ENCODE measurements around the gene SEC11A.

Gene SEC11A

GRCh38 chr15:84703808-84704207 is 12.1 kb downstream of the SEC11A start:
- TF ChIP-seq SIN3A (IDR thresholded peaks at IDR 0.05; ENCODE audit: borderline replicate concordance, insufficient read depth, low read length) (no peak), TAF1 (IDR thresholded peaks at IDR 0.05; ENCODE audit: borderline replicate concordance, insufficient read depth, low read length) (no peak), FOXP2 (optimal IDR thresholded peaks at IDR 0.05; ENCODE audit: borderline replicate concordance, extremely low read depth, extremely low read length, insufficient read depth) (no peak), POLR2AphosphoS5 (IDR thresholded peaks at IDR 0.05; ENCODE audit: low read depth, low read length) (no peak)
- TF ChIP-seq, protein P1, sequence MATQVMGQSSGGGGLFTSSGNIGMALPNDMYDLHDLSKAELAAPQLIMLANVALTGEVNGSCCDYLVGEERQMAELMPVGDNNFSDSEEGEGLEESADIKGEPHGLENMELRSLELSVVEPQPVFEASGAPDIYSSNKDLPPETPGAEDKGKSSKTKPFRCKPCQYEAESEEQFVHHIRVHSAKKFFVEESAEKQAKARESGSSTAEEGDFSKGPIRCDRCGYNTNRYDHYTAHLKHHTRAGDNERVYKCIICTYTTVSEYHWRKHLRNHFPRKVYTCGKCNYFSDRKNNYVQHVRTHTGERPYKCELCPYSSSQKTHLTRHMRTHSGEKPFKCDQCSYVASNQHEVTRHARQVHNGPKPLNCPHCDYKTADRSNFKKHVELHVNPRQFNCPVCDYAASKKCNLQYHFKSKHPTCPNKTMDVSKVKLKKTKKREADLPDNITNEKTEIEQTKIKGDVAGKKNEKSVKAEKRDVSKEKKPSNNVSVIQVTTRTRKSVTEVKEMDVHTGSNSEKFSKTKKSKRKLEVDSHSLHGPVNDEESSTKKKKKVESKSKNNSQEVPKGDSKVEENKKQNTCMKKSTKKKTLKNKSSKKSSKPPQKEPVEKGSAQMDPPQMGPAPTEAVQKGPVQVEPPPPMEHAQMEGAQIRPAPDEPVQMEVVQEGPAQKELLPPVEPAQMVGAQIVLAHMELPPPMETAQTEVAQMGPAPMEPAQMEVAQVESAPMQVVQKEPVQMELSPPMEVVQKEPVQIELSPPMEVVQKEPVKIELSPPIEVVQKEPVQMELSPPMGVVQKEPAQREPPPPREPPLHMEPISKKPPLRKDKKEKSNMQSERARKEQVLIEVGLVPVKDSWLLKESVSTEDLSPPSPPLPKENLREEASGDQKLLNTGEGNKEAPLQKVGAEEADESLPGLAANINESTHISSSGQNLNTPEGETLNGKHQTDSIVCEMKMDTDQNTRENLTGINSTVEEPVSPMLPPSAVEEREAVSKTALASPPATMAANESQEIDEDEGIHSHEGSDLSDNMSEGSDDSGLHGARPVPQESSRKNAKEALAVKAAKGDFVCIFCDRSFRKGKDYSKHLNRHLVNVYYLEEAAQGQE (IDR thresholded peaks at IDR 0.05; ENCODE audit: insufficient read depth in 1 of 2, low read depth in 2 of 2, low read length in 2 of 2) = no peak

- no peak for TF ChIP-seq FOXP2 (optimal IDR thresholded peaks at IDR 0.05; ENCODE audit: borderline replicate concordance, extremely low read depth, extremely low read length, insufficient read depth)
- TF ChIP-seq TAF1 (IDR thresholded peaks at IDR 0.05; ENCODE audit: borderline replicate concordance, insufficient read depth, low read length) = no peak
- TF ChIP-seq POLR2AphosphoS5 (IDR thresholded peaks at IDR 0.05; ENCODE audit: low read depth, low read length) = no peak
- TF ChIP-seq, protein P1 (IDR thresholded peaks at IDR 0.05; ENCODE audit: insufficient read depth in 1 of 2, low read depth in 2 of 2, low read length in 2 of 2) = no peak
- TF ChIP-seq SIN3A (IDR thresholded peaks at IDR 0.05; ENCODE audit: borderline replicate concordance, insufficient read depth, low read length) = no peak
These were observed 12.9 kb downstream of the SEC11A start for GRCh38 chr15:84702961-84703482.

DNA sequence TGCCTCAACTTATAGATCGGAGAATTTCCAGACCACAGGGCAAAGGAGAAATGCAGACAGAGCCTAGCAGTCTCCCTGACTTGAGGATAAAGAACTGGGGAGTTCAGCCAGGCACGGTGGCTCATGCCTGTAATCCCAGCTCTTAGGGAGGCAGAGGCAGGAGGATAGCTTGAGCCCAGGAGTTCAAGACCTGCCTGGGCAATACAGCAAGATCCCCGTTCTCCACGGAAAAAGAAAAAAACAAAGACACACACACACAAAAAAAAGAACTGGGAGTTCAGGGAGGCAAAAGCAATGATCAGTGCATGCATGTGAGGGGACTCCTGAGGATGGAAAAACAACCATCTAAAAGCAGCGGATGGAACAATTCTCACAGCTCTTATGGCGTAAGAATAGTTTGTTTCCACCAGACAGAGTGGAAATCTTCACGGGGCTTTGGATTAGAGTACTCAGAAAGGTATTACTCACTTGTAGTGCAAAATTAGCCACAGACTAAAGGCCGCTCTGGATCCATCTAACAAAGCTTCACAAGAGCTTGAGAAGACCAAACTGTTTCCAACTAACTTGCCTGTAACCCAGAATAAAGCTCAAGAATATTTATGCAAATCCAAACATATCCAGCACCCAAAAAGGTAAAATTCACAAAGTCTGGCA is 16.3 kb downstream of the SEC11A start:
- TF ChIP-seq FOXP2 (optimal IDR thresholded peaks at IDR 0.05; ENCODE audit: borderline replicate concordance, extremely low read depth, extremely low read length, insufficient read depth) (no peak), POLR2AphosphoS5 (IDR thresholded peaks at IDR 0.05; ENCODE audit: low read depth, low read length) (no peak)
- TF ChIP-seq, protein P1 (IDR thresholded peaks at IDR 0.05; ENCODE audit: insufficient read depth in 1 of 2, low read depth in 2 of 2, low read length in 2 of 2) = no peak

GRCh38 chr15:84697236-84697990 is 18.5 kb downstream of the SEC11A start:
- no peak for TF ChIP-seq TAF1 (IDR thresholded peaks at IDR 0.05; ENCODE audit: borderline replicate concordance, insufficient read depth, low read length)
- TF ChIP-seq FOXP2 (optimal IDR thresholded peaks at IDR 0.05; ENCODE audit: borderline replicate concordance, extremely low read depth, extremely low read length, insufficient read depth) = no peak
- TF ChIP-seq POLR2AphosphoS5 (IDR thresholded peaks at IDR 0.05; ENCODE audit: low read depth, low read length) = no peak
- TF ChIP-seq, protein P1 (IDR thresholded peaks at IDR 0.05; ENCODE audit: insufficient read depth in 1 of 2, low read depth in 2 of 2, low read length in 2 of 2) = no peak
- no peak for TF ChIP-seq SIN3A (IDR thresholded peaks at IDR 0.05; ENCODE audit: borderline replicate concordance, insufficient read depth, low read length)

Measured in PFSK-1 (cell line).